SJCRH30 (cell line): ENCODE data around the gene DGCR6L. TPM values are rescaled to one million over a fixed set of nuclear protein-coding genes. Genes with fewer than 3 reads are reported as not detected.
"Not testable (repeated sequence)": the region's sequence is repeated elsewhere in the genome, so short reads cannot be mapped to it uniquely, and the experiment has no call there.

Experiments used
- DNase-seq, 2 experiments: peaks; one replicate each; pipeline ENCODE4 v3.0.0-alpha.2; 2015 to 2020
- H3K27ac ChIP-seq: fragments of 250-450 bp; sonication (Bioruptor Pico); 2 replicates; pipeline ENCODE4 v1.5.1; 2020; ENCODE audit warnings: mild to moderate bottlenecking, moderate library complexity
- H3K27me3 ChIP-seq: fragments of 250-450 bp; sonication (Bioruptor Pico); 2 replicates; pipeline ENCODE4 v1.5.1; 2020; ENCODE audit warnings: mild to moderate bottlenecking, moderate library complexity
- H3K36me3 ChIP-seq: fragments of 250-450 bp; sonication (Bioruptor Pico); 2 replicates; pipeline ENCODE4 v1.5.1; 2020; ENCODE audit warnings: mild to moderate bottlenecking, moderate library complexity
- H3K4me1 ChIP-seq: fragments of 250-450 bp; sonication (Bioruptor Pico); 2 replicates; pipeline ENCODE4 v1.5.1; 2020; ENCODE audit warnings: mild to moderate bottlenecking, moderate library complexity
- H3K4me3 ChIP-seq: fragments of 250-450 bp; sonication (Bioruptor Pico); 2 replicates; pipeline ENCODE4 v1.5.1; 2020; ENCODE audit warnings: mild to moderate bottlenecking, moderate library complexity
- H3K9me3 ChIP-seq: fragments of 250-450 bp; sonication (Bioruptor Pico); replicated peaks from 2 replicates; pipeline ENCODE4 v1.5.1; 2020; ENCODE audit warnings: mild to moderate bottlenecking, moderate library complexity
- total RNA-seq: library from RNA; depleted of rRNA; stranded (reverse); fragments of >200 nt; shearing (Covaris generic); gene quantifications from 2 replicates; pipeline ENCODE4 v1.2.3, GENCODE V29; 2014

The DGCR6L gene
- total RNA-seq, 1 experiment from 2014 or later = 25.8 TPM

DNA sequence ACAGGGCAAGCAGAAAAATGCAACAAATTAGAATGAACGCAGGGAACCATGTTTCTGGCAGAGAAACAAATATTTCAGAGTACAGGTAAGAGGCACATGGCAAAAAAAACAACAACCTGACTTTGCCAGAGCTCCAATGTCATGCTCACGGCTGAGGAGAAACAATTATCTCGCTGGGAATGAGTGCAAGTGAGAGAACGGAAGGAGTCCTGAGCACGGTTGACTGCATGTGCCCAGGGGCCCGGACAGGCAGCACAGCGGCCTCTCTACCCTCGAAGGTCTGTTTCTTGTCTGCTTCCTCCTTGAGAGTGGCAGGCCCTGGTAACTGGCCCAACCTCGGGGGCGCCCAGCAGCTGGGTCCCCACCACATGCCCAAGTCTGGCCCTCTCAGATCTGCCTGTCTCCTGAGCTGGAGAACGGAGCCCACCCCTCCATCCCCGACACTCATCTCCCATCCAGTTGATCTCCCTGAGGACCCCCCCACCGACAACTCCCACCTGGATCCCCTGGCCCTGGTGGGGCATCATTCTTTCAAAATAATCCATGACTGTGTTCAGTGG, 27.1 kb downstream of the DGCR6L start:
- H3K27me3 ChIP-seq = peaks cover 16% of the 10 kb centered on the region
- no peaks in the 10 kb centered on the region for H3K9me3 ChIP-seq
- DNase-seq = no peak
- H3K27ac ChIP-seq = no peak overlapping the region
- H3K36me3 ChIP-seq = no peaks in the 10 kb centered on the region
- H3K4me1 ChIP-seq = no peaks in the 10 kb centered on the region
- no peak overlapping the region for H3K4me3 ChIP-seq

DNA sequence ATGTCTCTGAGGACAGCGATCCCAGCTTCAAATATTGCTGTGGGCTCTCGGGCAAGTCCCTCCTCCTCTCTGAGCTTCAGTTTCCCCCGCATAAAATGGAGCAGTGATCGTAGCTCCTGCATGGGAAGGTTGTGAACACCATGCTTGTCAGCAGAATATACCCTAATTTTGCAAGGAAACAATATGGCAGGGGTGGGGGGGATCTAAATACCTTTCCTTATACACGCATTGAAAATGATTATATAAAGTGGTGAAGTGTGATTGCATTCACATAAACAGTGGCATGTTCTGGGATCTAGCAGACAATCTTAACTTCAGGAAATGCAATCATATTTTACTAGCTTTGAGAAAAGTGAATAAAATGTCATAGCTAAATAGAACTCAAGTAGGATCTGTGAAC, 27.8 kb downstream of the DGCR6L start:
- peaks cover 16% of the 10 kb centered on the region for H3K27me3 ChIP-seq
- DNase-seq = no peak
- no peaks in the 10 kb centered on the region for H3K36me3 ChIP-seq
- no peak overlapping the region for H3K27ac ChIP-seq
- H3K4me3 ChIP-seq = no peak overlapping the region
- H3K4me1 ChIP-seq = no peaks in the 10 kb centered on the region
- H3K9me3 ChIP-seq = no peaks in the 10 kb centered on the region

DNA sequence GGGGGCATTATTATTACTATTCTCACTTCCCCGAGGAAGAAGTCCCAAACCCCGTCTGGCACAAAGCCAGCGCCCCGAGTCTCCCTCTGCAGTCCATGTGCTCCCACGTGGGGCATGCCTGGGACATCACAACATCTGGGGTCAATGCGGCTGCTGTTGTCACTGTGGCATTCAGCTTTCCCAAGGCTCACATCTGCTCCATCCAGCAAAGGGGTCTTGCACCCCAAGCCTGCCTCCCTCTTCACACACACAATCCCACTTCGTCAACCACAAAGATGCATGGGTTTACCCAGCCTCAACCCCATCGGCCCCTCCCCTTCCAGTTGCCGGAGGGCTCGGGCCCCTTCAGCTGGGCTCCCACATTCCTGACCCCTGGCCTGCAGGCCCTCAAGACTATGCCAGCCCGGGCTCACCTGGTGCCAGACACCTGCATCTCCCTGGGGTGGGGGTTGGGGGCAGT, 28.2 kb downstream of the DGCR6L start:
- H3K9me3 ChIP-seq = no peaks in the 10 kb centered on the region
- no peak overlapping the region for H3K4me3 ChIP-seq
- H3K27me3 ChIP-seq = peaks cover 16% of the 10 kb centered on the region
- H3K27ac ChIP-seq = no peak overlapping the region
- DNase-seq = no peak
- H3K4me1 ChIP-seq = no peaks in the 10 kb centered on the region
- no peaks in the 10 kb centered on the region for H3K36me3 ChIP-seq

DNA sequence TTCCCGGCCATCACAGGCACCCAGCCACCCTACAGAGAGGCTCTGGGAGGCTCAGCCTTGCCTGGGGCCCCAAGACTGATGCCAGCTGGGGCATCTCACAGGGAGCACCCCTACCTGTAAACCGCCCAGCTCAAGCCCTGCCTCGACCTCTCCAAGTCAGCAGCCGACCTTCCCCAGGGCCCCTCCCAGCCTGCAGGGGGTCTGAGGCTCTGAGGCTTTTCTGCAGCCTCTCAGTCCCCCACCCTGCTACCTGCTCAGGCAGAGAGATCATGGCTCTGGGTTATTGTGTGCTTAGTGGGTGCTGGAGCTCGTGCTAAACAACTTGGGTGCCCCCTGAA, 28.6 kb downstream of the DGCR6L start:
- H3K27me3 ChIP-seq = peaks cover 16% of the 10 kb centered on the region
- no peak overlapping the region for H3K4me3 ChIP-seq
- H3K27ac ChIP-seq = no peak overlapping the region
- no peaks in the 10 kb centered on the region for H3K36me3 ChIP-seq
- H3K9me3 ChIP-seq = no peaks in the 10 kb centered on the region
- DNase-seq = no peak
- H3K4me1 ChIP-seq = no peaks in the 10 kb centered on the region

DNA sequence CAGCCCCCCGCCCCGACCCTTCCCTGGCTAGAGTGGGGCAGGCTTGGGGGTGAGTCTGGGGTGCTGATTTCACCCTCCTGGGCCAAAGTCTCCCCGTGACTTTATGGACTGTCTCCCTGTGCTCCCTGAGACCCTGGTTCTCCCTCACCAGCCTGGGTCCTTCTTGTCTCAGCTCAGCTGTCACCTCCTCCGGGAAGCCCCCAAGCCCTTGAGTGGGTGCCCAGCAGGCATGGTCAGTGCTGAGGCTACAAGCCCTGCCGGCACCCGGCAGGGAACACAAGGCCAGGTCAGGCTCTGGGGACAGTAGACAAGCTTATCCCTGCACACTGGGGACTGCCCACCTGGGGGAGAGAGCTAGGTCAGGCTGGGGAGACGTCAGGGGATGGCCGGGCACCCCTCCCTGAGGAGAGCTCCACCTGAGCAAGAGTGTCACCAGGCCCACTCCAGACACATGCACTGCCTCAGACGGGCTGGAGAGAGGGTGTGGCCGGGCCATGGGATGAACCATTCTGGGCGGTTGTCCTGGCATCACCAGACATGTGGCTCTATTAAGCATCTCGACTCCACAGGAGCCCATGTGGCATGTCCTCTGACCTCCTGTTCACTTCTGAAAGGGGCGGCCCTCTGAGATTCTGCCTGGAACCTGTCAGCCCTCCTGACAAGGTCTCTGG, 29.1 kb downstream of the DGCR6L start:
- H3K27me3 ChIP-seq = peaks cover 16% of the 10 kb centered on the region
- no peak overlapping the region for H3K27ac ChIP-seq
- H3K4me3 ChIP-seq = no peak overlapping the region
- H3K36me3 ChIP-seq = no peaks in the 10 kb centered on the region
- H3K9me3 ChIP-seq = no peaks in the 10 kb centered on the region
- DNase-seq = no peak
- no peaks in the 10 kb centered on the region for H3K4me1 ChIP-seq

DNA sequence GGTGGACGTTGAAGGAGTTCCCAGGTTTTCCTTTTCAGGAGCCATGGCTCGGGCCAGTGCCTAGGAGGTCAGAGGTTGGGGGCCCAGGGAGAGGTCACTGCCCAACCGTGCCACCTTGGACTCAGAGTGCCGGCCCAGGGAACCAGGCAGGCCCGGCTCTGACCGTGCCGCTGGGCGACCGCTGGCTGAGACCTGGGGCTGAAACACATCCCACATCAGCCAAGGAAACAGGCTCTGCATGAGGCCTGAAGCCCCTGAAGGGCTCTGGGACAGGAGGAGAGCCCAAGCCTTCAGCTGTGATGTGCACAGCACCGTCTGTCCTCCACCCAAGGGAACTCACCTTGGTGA, 29.8 kb downstream of the DGCR6L start:
- no peak overlapping the region for H3K27ac ChIP-seq
- no peaks in the 10 kb centered on the region for H3K4me1 ChIP-seq

DNA sequence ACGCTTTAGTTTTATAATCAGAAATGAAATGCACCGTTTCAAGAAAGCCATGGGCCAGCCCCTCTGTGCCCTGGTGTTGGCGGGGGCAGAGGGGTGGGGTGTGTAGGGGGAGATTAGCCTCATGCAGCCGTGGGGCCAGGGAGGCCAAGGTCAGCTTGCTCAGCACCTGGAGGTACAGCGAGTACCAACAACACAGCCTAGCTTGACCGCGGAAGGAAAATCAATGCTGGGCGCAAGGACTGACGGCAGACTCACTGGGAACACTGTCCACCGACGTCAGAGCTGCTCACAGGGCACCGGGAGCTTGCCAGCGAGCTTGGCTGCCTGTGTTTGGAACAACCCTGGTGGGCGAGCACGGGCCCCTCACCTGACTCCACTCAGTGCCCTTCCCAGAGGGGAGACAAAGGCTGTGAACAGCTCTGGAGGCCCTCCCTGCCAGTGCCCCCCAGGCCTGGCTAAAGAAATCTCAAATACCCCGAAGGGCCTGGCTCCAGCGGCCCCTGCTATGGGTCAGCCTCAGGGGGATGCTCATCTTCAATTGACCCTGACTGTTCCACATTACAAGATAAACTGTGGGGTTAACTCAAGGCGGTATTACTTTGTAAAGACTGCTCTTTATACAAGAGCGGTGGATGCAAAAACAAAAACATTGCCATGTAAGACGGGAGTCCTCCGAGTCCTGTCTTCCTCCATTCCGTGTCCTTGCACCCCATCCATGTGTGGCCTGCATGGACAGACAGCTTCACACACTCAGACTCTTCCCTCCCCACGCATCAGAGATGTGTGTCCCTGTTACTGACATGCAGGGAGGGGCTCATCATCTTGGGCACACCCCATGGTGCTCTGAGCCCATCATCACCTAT, 30.4 kb downstream of the DGCR6L start:
- peaks cover 16% of the 10 kb centered on the region for H3K27me3 ChIP-seq
- DNase-seq, H3K9me3 ChIP-seq, H3K27ac ChIP-seq, H3K36me3 ChIP-seq, H3K4me3 ChIP-seq, H3K4me1 ChIP-seq: not testable (repeated sequence)

More for the DNA sequence above, 29.8 kb downstream of the DGCR6L start:
- no peaks in the 10 kb centered on the region for H3K36me3 ChIP-seq
- no peak for DNase-seq
- peaks cover 16% of the 10 kb centered on the region for H3K27me3 ChIP-seq
- no peak overlapping the region for H3K4me3 ChIP-seq
- H3K9me3 ChIP-seq = no peaks in the 10 kb centered on the region

DNA sequence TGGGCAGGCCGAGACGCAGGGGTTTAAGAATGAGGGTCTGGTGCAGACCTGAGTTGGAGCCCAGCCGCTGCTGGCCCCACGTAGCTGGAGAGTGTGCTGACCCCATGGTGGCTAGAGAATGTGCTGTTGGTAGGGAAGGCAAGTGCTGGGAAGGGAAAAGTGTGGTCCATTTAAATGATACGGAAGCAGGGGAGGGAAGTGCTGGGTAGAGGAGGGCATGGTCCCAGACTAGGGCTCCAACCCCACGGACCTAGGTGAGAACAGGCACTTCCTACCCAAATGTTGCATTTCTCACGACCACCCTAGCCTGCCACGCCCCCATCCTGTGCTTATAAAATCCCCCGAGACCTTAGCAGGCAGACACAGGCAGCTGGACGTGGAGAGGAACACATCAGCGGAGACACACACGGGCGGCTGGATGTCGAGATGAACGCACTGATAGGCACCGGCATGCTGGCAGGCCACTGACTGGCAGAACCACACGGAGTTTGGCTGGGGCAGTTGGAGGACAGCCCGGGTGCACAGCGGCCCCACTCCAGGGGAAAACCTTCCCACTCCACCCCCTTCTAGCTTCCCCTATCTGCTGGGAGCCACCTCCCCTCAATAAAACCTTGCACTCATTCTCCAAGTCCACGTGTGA, 33.0 kb downstream of the DGCR6L start:
- H3K36me3 ChIP-seq, H3K27ac ChIP-seq, H3K9me3 ChIP-seq, H3K4me3 ChIP-seq, DNase-seq, H3K4me1 ChIP-seq: not testable (repeated sequence)
- H3K27me3 ChIP-seq = peaks cover 14% of the 10 kb centered on the region

DNA sequence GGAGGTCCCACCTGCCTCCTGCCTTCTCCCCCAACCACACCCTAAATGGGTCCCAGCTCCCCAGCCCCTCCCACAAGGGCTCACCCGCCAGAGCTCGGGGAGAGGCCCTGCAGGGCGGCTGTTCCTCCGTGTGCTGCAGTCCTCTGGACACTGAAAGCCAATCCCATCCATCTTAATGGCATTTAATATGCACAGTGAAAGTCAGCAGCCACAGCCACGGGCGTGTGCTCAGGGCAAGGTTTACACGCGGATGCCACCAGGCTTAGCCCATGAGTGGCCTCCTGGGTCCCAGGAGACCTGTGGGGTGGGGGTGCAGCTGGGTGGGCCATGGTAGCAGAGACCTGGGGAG, 33.6 kb downstream of the DGCR6L start:
- not testable (repeated sequence) for H3K27ac ChIP-seq, H3K4me3 ChIP-seq, H3K27me3 ChIP-seq, H3K36me3 ChIP-seq, H3K4me1 ChIP-seq, H3K9me3 ChIP-seq, DNase-seq

DNA sequence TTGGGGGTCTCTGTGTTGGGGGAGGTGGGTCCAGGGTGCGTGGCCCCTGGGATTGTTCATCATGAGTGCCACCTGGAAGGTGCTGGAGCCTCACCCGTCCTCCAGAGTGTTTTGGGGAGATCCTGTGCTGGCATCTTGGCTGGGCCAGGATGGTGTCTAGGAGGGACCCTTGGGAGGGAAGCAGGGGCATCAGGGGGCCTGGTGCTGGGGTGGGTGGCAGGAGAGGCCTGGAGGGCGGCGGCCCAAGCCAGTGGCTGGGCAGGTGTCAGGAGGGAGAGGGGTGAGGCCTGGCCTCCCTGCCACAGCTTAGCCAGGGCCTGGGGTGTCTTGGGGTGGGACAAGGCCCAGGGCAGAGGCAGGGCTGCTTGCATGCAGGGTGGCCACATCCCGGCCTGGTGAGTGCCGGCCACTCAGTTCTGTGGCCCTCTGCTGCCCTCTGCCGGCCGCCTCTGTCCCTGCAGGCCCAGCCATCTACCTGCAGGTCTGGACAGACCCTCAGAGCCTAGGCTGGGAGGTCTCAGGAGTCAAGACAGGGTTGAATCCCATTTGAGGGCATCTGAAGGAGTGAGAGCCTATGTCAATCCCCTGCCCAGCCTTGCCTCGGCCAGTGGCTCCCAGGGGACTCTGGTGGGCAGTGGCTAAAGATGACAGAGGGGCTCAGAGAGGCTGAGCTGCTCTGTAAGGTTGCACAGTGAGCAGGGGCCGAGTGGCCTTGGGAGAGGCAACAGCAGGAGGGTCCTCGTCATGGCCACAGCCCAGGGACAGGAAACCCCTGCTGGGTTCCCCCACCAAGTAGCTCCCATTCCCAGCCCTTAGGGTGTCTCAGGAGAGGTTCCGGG, 34.2 kb downstream of the DGCR6L start:
- not testable (repeated sequence) for H3K27me3 ChIP-seq, H3K36me3 ChIP-seq, H3K4me1 ChIP-seq, H3K4me3 ChIP-seq, H3K9me3 ChIP-seq, H3K27ac ChIP-seq
- peak; percentile 49 to 74 for DNase-seq

DNA sequence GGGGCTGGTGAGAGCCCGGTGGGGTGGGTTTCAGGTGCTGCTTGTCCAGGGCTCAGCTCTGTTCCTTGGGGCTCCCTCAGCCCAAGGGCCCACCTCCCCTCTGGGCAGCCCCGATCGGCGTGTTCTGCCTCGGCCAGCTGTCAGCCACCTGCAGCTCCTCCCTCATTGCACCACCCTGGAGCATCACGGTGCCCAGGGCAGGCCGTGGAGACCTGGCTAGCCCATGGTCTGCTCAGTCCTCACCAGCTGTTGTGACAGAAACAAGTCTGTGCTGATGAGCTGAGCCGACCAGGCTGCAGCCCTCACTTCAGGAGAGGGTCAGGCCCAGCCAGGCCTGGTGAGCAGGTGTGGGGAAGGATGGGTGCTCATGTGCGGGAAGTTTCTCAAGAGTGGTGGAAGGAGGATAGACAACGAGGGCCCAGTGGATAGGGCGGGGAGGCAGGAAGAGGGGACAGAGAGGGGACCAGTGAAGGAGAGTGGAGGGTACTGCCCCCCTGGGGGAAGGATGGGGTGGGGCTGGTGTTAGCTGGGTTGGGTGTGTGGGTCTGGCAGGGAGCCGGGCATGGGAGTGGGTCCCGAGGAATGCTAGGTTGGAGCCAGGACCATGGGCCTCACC, 35.3 kb downstream of the DGCR6L start:
- H3K27ac ChIP-seq = no peak overlapping the region
- no peak for DNase-seq

DNA sequence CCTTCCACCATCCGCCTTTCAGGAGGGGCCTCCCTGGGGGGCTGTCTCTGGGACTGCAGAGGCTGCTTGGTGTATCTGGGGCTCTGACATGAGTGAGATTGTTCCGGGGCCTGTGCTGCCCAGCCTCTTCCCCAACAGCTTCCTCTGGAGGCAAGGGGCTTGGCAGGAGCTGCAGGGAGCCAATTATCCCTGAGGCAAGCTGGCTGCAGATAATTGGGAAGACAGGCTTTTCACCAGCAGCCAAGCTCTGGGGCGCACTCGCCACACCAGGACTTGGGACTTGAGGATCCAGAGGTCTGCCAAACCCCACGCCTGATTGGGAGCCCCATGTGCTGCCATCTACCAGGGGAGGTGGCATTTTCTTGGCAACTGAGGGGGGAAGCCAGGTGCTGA, 36.2 kb downstream of the DGCR6L start:
- DNase-seq = no peak
- Histone ChIP-seq H3K4me3 (no peak overlapping the region), H3K27me3 (no peaks in the 10 kb centered on the region), H3K27ac (no peak overlapping the region), H3K36me3 (no peaks in the 10 kb centered on the region), H3K4me1 (no peaks in the 10 kb centered on the region), H3K9me3 (no peaks in the 10 kb centered on the region)

More for the DNA sequence above, 35.3 kb downstream of the DGCR6L start:
- no peaks in the 10 kb centered on the region for H3K4me1 ChIP-seq
- H3K9me3 ChIP-seq = no peaks in the 10 kb centered on the region
- H3K36me3 ChIP-seq = no peaks in the 10 kb centered on the region
- no peak overlapping the region for H3K4me3 ChIP-seq
- no peaks in the 10 kb centered on the region for H3K27me3 ChIP-seq

DNA sequence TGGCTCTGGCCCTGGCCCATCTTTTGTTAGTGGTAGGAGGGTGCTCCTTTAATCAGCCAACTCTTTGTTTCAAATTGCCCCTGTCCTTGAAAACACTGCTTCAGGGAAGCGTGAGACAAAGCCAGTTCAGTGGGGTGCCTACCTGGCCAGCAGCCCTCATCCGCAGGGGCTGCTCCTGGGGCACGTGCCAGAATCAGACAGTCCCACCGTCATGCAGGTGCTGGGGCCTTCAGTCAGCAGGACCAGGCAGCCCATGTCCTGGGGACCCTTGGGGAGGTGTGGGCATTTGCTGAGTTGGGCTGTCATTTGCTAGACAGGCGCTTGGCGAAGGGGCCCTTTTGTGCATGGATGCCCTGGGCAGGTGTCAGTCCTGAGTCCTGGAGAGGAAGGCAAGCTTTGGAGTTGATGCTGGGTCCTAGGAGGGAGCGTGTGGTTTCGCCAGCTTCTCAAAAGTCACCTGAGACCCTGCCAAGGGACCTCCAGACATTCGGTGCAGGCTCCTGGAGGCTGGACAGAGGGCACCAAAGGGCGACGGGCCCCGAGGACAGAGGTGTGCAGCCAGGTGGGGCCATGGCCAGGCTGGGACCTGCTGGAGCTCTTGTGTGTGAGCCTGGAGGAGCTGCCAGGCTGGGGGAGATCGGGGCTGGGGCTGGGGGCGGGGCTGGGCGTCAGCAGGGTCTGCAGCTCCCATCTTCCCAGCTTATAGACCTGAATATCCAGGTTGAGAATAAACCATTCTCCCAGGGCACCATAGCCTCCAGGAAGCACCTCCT, 36.8 kb downstream of the DGCR6L start:
- no peaks in the 10 kb centered on the region for H3K27me3 ChIP-seq
- no peak for DNase-seq
- no peak overlapping the region for H3K4me3 ChIP-seq
- H3K36me3 ChIP-seq = no peaks in the 10 kb centered on the region
- H3K9me3 ChIP-seq = no peaks in the 10 kb centered on the region
- H3K27ac ChIP-seq = no peak overlapping the region
- no peaks in the 10 kb centered on the region for H3K4me1 ChIP-seq

DNA sequence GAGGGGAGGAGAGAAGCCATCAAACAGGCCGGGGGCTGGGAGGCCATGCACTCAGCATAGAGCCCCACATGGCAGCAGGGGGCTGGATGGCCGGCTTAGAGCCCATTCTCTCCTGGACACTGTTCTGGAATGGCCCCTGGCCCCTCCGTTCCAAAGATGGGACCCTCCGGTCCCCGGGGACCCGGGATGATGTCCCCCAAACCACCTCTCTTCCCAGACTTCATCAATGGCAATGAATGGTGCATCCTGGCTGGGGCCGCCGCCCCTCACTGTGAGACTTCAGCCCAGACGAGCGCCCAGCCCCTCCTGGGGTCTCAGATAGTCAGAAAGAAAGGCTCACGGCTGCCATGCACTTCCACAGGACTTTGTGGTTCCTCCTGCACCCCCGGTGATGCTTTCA, 38.0 kb downstream of the DGCR6L start:
- H3K4me3 ChIP-seq = no peak overlapping the region
- DNase-seq = no peak
- no peak overlapping the region for H3K27ac ChIP-seq
- no peaks in the 10 kb centered on the region for H3K36me3 ChIP-seq
- no peaks in the 10 kb centered on the region for H3K9me3 ChIP-seq
- no peaks in the 10 kb centered on the region for H3K27me3 ChIP-seq
- H3K4me1 ChIP-seq = no peaks in the 10 kb centered on the region
